GM10248 (cell line): ENCODE data around the gene IGF2BP2.
A peak's percentile ranks its signal among the peaks of the same experiment; 100 is the strongest.
"Not testable (repeated sequence)": the region's sequence is repeated elsewhere in the genome, so short reads cannot be mapped to it uniquely, and the experiment has no call there.

Experiments used
- CTCF ChIA-PET: fragments of 300-600 bp; sonication (Branson Sonifier 250); formaldehyde crosslinking; extraction: SDS; loops from one replicate; lab custom pipeline; 2021; ENCODE audit warnings: antibody characterized with exemption; lab: Yijun Ruan, JAX
- POLR2A ChIA-PET: fragments of 350-650 bp; sonication (Branson Sonifier 250); formaldehyde crosslinking; extraction: SDS; loops from one replicate; lab custom pipeline; 2020; ENCODE audit warnings: antibody characterized with exemption; lab: Yijun Ruan, JAX
- DNase-seq: peaks from one replicate; pipeline ENCODE4 v3.0.0; 2012; ENCODE audit errors: extremely low spot score
- CTCF ChIP-seq: IDR thresholded peaks from 2 replicates; pipeline ENCODE4 v1.5.1; 2012; ENCODE audit warnings: mild to moderate bottlenecking, low read depth; ENCODE audit errors: extremely low read depth, missing control alignments, control extremely low read depth

The IGF2BP2 gene

GRCh38 chr3:185778094-185778493, 46.7 kb downstream of the IGF2BP2 start:
- DNase-seq = no peak
- TF ChIP-seq CTCF = no peak
- CTCF ChIA-PET = interaction anchor here (2.2 to 9.6 kb wide), 3 partner anchors 9 to 119 kb away, joined by 7 to 60 read pairs (median 58); no protein-coding TSS in a partner anchor
- POLR2A ChIA-PET = interaction anchor here (1.2 kb wide), 1 partner anchor 9 kb away, joined by 4 read pairs; no protein-coding TSS in a partner anchor

- TF ChIP-seq CTCF = no peak
- ChIA-PET POLR2A (no interaction called here), CTCF (interaction anchor here (1.4 to 10.3 kb wide), 11 partner anchors 24 to 140 kb away, joined by 3 to 189 read pairs (median 10); no protein-coding TSS in a partner anchor)
- DNase-seq = no peak
Measured at GRCh38 chr3:185770109-185770508, 54.7 kb downstream of the IGF2BP2 start.

GRCh38 chr3:185768578-185768982, 56.3 kb downstream of the IGF2BP2 start:
- DNase-seq = peak; percentile 45
- CTCF ChIA-PET = interaction anchor here (0.8 to 10.3 kb wide), 46 partner anchors 9 to 848 kb away, joined by 3 to 189 read pairs (median 6); no protein-coding TSS in a partner anchor
- POLR2A ChIA-PET = not testable (repeated sequence)
- peak; percentile 81 for TF ChIP-seq CTCF

- POLR2A ChIA-PET = no interaction called here
- CTCF ChIA-PET = interaction anchor here (0.7 to 10.3 kb wide), 12 partner anchors 10 to 105 kb away, joined by 3 to 189 read pairs (median 7); no protein-coding TSS in a partner anchor
- no peak for TF ChIP-seq CTCF
- no peak for DNase-seq
Measured at GRCh38 chr3:185767002-185767688, 57.7 kb downstream of the IGF2BP2 start.

DNA sequence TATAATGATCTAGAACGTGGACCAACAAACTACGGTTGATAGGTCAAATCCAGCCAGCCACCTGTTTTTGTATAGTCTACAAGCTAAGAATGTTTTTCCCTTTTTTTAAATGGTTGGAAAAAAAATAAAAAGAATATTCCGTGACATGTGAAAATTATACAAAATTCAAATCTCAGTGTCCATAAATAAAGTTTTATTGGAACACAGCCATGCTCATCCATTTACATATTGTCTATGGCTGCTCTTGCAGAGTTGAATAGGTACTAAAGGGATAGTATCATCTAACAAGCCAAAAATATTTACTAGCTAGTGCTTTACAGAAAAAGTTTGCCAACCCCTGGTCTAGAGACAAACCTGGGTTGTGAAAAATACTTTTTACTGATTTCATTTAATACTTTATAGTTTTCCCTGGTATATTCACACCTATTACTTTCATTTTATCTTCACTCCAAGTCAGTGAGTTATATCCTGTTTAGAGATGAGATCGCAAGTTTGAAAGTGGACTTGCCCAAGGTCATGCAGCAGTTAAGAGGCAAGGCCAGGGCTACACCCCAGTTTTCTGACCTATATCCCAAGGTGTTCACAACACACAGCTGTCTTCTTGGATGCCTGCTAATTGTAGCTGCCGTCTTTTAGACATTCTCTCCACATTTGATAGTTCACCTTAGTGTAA, 58.4 kb downstream of the IGF2BP2 start:
- POLR2A ChIA-PET = no interaction called here
- no peak for TF ChIP-seq CTCF
- DNase-seq = no peak
- CTCF ChIA-PET = interaction anchor here (0.7 to 10.3 kb wide), 11 partner anchors 9 to 104 kb away, joined by 3 to 189 read pairs (median 6); no protein-coding TSS in a partner anchor

GRCh38 chr3:185764980-185765370, 59.9 kb downstream of the IGF2BP2 start:
- ChIA-PET CTCF (interaction anchor here (0.9 to 10.3 kb wide), 8 partner anchors 10 to 852 kb away, joined by 3 to 189 read pairs (median 5); no protein-coding TSS in a partner anchor), POLR2A (no interaction called here)
- DNase-seq = no peak
- TF ChIP-seq CTCF = no peak
